Brain microvascular endothelial cell (primary cell): ENCODE data around the gene TGM2.
"Not testable (repeated sequence)": the region's sequence is repeated elsewhere in the genome, so short reads cannot be mapped to it uniquely, and the experiment has no call there.

Source experiments
- DNase-seq: peaks from one replicate; pipeline ENCODE4 v3.0.0-alpha.2; 2020
- H3K27ac ChIP-seq: fragments of 250-450 bp; sonication (Bioruptor Pico); 2 replicates; pipeline ENCODE4 v1.5.1; 2020; ENCODE audit warnings: mild to moderate bottlenecking, moderate library complexity
- H3K27me3 ChIP-seq: fragments of 250-450 bp; sonication (Bioruptor Pico); replicated peaks from 2 replicates; pipeline ENCODE4 v1.5.1; 2020; ENCODE audit warnings: mild to moderate bottlenecking
- H3K36me3 ChIP-seq: fragments of 250-450 bp; sonication (Bioruptor Pico); replicated peaks from 2 replicates; pipeline ENCODE4 v1.5.1; 2020; ENCODE audit warnings: mild to moderate bottlenecking
- H3K4me3 ChIP-seq: 2 replicates; pipeline ENCODE4 v1.5.1; 2011; ENCODE audit warnings: low read depth, mild to moderate bottlenecking, control low read depth, low read length, moderate library complexity
- in situ Hi-C: cut with HindIII; loops from 2 replicates; pipeline ENCODE4 v1.10.0; 2017; ENCODE audit warnings: low sequenced_read_pairs, low pct_ligation_motif_present
- TF ChIP-seq, protein P1 (sequence below): IDR thresholded peaks from 2 replicates; pipeline ENCODE4 v1.5.1; 2011; ENCODE audit warnings: low read depth, mild to moderate bottlenecking, moderate library complexity, low read length, control low read depth, inconsistent platforms; ENCODE audit errors: missing control alignments

Gene TGM2

DNA sequence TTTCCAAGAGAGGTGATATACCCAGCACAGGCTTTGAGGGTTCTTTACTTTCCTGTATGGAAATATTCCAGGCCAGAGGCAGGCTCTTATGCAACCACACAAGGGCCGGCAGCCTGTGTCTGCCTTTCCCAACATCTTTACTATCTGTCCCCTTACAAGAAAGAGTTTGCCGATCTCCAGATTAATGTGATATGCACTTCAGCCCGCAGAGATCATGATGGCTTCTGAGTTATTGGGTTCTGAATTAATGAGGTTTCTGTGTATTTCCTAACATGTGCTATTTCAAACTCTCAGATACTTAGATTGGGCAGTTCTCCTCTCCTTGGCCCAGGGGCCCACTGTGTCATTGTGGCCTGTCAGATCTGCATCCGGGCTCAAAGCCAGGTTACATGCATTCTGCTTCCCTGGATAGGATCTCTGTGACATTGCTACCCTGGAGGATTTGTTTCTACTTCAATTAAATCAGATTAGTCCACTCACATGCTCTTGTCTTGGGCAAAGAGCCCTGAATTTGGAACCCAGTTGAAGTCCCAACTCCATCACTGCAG is 56.6 kb downstream of the TGM2 start:
- no peaks in the 10 kb centered on the region for H3K36me3 ChIP-seq

DNA sequence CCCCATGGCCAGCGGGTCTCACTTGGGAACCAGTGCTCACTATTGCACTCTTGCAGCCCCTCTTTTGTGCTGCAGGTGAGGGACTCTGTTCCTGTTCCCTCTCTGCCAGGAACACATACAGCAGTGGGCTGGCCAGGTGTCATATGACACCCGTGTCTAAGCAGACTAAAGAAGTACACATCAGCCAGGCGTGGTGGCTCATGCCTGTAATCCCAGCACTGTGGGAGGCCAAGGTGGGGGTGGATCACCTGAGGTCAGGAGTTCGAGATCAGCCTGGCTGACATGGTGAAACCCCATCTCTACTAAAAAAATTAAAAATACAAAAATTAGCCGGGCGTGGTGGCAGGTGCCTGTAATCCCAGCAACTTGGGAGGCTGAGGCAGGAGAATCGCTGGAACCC is 57.2 kb downstream of the TGM2 start:
- H3K36me3 ChIP-seq, H3K27ac ChIP-seq, DNase-seq, in situ Hi-C loops, H3K27me3 ChIP-seq, H3K4me3 ChIP-seq: not testable (repeated sequence)

More for the DNA sequence above, 56.6 kb downstream of the TGM2 start:
- Histone ChIP-seq H3K27ac (peak overlapping the region; percentile 82), H3K4me3 (no peak overlapping the region), H3K27me3 (no peaks in the 10 kb centered on the region)
- no peak for DNase-seq
- TF ChIP-seq, protein P1, sequence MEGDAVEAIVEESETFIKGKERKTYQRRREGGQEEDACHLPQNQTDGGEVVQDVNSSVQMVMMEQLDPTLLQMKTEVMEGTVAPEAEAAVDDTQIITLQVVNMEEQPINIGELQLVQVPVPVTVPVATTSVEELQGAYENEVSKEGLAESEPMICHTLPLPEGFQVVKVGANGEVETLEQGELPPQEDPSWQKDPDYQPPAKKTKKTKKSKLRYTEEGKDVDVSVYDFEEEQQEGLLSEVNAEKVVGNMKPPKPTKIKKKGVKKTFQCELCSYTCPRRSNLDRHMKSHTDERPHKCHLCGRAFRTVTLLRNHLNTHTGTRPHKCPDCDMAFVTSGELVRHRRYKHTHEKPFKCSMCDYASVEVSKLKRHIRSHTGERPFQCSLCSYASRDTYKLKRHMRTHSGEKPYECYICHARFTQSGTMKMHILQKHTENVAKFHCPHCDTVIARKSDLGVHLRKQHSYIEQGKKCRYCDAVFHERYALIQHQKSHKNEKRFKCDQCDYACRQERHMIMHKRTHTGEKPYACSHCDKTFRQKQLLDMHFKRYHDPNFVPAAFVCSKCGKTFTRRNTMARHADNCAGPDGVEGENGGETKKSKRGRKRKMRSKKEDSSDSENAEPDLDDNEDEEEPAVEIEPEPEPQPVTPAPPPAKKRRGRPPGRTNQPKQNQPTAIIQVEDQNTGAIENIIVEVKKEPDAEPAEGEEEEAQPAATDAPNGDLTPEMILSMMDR: no peak
- in situ Hi-C loops: no loop called here

DNA sequence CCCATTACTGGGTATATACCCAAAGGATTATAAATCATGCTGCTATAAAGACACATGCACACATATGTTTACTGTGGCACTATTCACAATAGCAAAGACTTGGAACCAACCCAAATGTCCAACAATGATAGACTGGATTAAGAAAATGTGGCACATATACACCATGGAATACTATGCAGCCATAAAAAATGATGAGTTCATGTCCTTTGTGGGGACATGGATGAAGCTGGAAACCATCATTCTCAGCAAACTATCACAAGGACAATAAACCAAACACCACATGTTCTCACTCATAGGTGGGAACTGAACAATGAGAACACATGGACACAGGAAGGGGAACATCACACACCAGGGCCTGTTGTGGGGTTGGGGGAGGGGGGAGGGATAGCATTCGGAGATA is 57.7 kb downstream of the TGM2 start:
- H3K4me3 ChIP-seq, H3K27me3 ChIP-seq, DNase-seq, H3K36me3 ChIP-seq, in situ Hi-C loops, H3K27ac ChIP-seq: not testable (repeated sequence)

DNA sequence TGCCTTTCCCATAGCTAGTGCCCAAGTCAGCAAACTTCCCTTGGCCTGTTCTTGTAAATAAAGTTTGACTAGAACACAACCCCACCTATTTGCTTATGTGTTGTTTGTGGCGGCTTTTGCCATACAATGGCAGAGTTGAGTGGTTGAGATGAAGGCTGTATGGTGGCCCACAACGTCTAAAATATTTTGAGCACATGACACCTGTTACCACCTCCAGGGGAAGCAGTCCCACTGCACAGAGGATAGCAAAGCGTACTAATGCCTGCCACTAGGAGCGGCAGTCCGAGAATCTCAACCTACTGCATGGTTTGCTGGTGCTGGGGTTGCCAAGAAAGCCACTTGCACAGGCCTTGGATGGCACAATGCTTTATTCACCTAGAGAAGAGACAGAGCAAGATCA is 58.6 kb downstream of the TGM2 start:
- in situ Hi-C loops: no loop called here
- Histone ChIP-seq H3K27me3 (no peaks in the 10 kb centered on the region), H3K4me3 (no peak overlapping the region), H3K27ac (no peak overlapping the region), H3K36me3 (no peaks in the 10 kb centered on the region)
- no peak for DNase-seq
- TF ChIP-seq, protein P1: no peak

DNA sequence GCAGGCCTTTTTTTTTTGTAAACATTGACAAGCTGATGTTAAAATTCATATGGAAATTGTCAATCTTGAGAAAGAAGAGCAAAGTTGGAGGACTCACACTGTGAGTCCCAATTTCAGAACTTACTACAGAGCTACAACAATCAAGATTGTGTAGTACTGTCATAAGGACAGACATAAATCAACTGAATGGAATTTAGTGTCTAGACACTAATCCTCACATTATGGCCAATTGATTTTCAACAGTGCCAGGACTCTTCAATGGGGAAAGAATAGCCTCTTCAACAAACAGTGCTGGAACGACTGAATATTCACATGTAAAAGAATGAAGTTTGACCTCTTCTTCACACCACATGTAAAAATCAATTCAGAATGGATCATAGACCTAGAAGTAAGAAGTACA is 60.8 kb downstream of the TGM2 start:
- no peaks in the 10 kb centered on the region for H3K36me3 ChIP-seq
- H3K27me3 ChIP-seq: no peaks in the 10 kb centered on the region
- H3K27ac ChIP-seq: no peak overlapping the region
- in situ Hi-C loops: no loop called here
- no peak for DNase-seq
- no peak overlapping the region for H3K4me3 ChIP-seq
- TF ChIP-seq, protein P1: no peak

DNA sequence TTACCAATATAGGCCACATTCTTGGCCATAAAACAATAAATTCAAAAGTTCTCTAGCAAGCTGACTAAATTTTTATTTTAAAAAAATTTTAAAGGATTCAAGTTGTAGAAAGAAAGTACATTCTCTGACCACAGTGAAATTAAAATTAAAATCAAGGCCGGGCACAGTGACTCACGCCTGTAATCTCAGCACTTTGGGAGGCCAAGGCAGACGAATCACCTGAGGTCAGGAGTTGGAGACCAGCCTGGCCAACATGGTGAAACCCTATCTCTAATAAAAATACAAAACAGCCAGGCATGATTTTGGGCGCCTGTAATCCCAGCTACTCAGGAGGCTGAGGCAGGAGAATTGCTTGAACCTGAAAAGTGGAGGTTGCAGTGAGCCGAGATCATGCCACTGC is 62.9 kb downstream of the TGM2 start:
- H3K4me3 ChIP-seq, H3K27ac ChIP-seq, in situ Hi-C loops, H3K27me3 ChIP-seq, H3K36me3 ChIP-seq, DNase-seq: not testable (repeated sequence)

DNA sequence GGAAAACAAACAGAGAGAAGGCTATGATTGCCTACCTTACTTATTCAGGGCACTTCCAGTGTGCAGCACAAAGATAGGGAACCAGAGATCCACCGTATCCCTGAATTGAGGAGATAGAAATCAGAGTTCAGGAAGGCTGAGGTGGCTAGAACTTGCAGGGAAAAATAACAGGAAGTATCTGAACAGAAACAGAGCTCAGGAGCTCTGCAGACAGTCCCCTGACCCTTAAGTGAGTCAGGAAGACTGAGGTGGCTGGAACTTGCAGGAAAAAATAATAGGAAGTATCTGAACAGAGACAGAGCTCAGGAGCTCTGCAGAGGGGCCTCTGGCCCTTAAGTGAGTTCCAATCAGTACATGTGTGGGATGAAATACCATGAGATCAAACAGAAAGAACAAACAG is 66.1 kb downstream of the TGM2 start:
- Histone ChIP-seq H3K36me3 (no peaks in the 10 kb centered on the region), H3K4me3 (peak overlapping the region; percentile 18), H3K27ac (peak overlapping the region; percentile 45), H3K27me3 (no peaks in the 10 kb centered on the region)
- TF ChIP-seq, protein P1: no peak
- in situ Hi-C loops: no loop called here
- peak; percentile 29 for DNase-seq
